DOHH2 (cell line): Measurements from ENCODE around the gene TMEM218.

Source experiments
- H3F3A ChIP-seq: fragments of 200-600 bp; sonication (generic), shearing (Covaris generic); 2 replicates; pipeline ENCODE4 v1.6.0; 2016; ENCODE audit warnings: antibody characterized with exemption, mild to moderate bottlenecking; ENCODE audit not compliant: control insufficient read depth, insufficient read depth
- H3K27ac ChIP-seq: fragments of 200-600 bp; sonication (generic); 2 replicates; pipeline ENCODE4 v1.5.1; 2014; ENCODE audit warnings: low read depth, mild to moderate bottlenecking, low read length, moderate library complexity
- H3K27me3 ChIP-seq: fragments of 200-600 bp; sonication (generic); 2 replicates; pipeline ENCODE4 v1.6.1; 2014; ENCODE audit warnings: mild to moderate bottlenecking, low read length, mixed read lengths; ENCODE audit not compliant: control insufficient read depth
- H3K36me3 ChIP-seq: fragments of 200-600 bp; sonication (generic); 2 replicates; pipeline ENCODE4 v1.6.1; 2014; ENCODE audit warnings: mild to moderate bottlenecking, low read length, moderate library complexity, mixed read lengths; ENCODE audit not compliant: control insufficient read depth
- H3K4me1 ChIP-seq: fragments of 200-600 bp; sonication (generic); 2 replicates; pipeline ENCODE4 v1.6.1; 2014; ENCODE audit warnings: mild to moderate bottlenecking, low read length, mixed read lengths; ENCODE audit not compliant: control insufficient read depth
- H3K4me2 ChIP-seq: fragments of 200-600 bp; sonication (generic); 2 replicates; pipeline ENCODE4 v1.6.0; 2014; ENCODE audit warnings: mild to moderate bottlenecking, low read length, moderate library complexity
- H3K4me3 ChIP-seq: fragments of 200-600 bp; sonication (generic); 2 replicates; pipeline ENCODE4 v1.5.1; 2014; ENCODE audit warnings: mild to moderate bottlenecking, low read length, mixed read lengths
- H3K79me2 ChIP-seq: fragments of 200-600 bp; sonication (generic); 2 replicates; pipeline ENCODE4 v1.6.1; 2014; ENCODE audit warnings: mild to moderate bottlenecking, low read length, mixed read lengths; ENCODE audit not compliant: control insufficient read depth
- H3K9me2 ChIP-seq: fragments of 200-600 bp; sonication (generic); replicated peaks from 2 replicates; pipeline ENCODE4 v1.6.1; 2014; ENCODE audit warnings: mild to moderate bottlenecking, low read length, mixed read lengths; ENCODE audit not compliant: control insufficient read depth
- H3K9me3 ChIP-seq: fragments of 200-600 bp; sonication (generic); 2 replicates; pipeline ENCODE4 v1.6.1; 2014; ENCODE audit warnings: antibody characterized with exemption, low read length, mixed read lengths; ENCODE audit not compliant: control insufficient read depth, insufficient read depth
- H4K20me1 ChIP-seq: fragments of 200-600 bp; sonication (generic); 2 replicates; pipeline ENCODE4 v1.6.0; 2014; ENCODE audit warnings: low read depth, mild to moderate bottlenecking, antibody characterized with exemption, low read length, moderate library complexity; ENCODE audit not compliant: control insufficient read depth, insufficient read depth
- EZH2phosphoT487 ChIP-seq: fragments of 200-600 bp; sonication (generic); IDR thresholded peaks from 2 replicates; pipeline ENCODE4 v1.6.1; 2017; ENCODE audit warnings: borderline replicate concordance, mild to moderate bottlenecking, antibody characterized with exemption, low read length, moderate library complexity, mixed read lengths
- TF ChIP-seq, protein P1 (sequence below): fragments of 200-600 bp; sonication (generic); IDR thresholded peaks from one replicate; pipeline ENCODE4 v1.5.1; 2014; ENCODE audit warnings: antibody characterized with exemption, mild to moderate bottlenecking, low read depth, low read length; ENCODE audit not compliant: poor library complexity, severe bottlenecking

Gene TMEM218

GRCh38 chr11:125141686-125142535, 30.5 kb upstream of the TMEM218 start:
- peaks cover 7% of the 10 kb centered on the region for H3K4me1 ChIP-seq
- H4K20me1 ChIP-seq: no peaks in the 10 kb centered on the region
- no peaks in the 10 kb centered on the region for H3K9me3 ChIP-seq
- H3K9me2 ChIP-seq: no peaks in the 10 kb centered on the region
- no peak overlapping the region for H3K4me2 ChIP-seq
- no peak overlapping the region for H3K4me3 ChIP-seq
- H3K79me2 ChIP-seq: no peaks in the 10 kb centered on the region
- H3K36me3 ChIP-seq: no peaks in the 10 kb centered on the region
- H3F3A ChIP-seq: no peaks in the 10 kb centered on the region
- H3K27me3 ChIP-seq: peaks cover 6% of the 10 kb centered on the region
- no peak overlapping the region for H3K27ac ChIP-seq
- TF ChIP-seq EZH2phosphoT487: no peak
- TF ChIP-seq, protein P1, sequence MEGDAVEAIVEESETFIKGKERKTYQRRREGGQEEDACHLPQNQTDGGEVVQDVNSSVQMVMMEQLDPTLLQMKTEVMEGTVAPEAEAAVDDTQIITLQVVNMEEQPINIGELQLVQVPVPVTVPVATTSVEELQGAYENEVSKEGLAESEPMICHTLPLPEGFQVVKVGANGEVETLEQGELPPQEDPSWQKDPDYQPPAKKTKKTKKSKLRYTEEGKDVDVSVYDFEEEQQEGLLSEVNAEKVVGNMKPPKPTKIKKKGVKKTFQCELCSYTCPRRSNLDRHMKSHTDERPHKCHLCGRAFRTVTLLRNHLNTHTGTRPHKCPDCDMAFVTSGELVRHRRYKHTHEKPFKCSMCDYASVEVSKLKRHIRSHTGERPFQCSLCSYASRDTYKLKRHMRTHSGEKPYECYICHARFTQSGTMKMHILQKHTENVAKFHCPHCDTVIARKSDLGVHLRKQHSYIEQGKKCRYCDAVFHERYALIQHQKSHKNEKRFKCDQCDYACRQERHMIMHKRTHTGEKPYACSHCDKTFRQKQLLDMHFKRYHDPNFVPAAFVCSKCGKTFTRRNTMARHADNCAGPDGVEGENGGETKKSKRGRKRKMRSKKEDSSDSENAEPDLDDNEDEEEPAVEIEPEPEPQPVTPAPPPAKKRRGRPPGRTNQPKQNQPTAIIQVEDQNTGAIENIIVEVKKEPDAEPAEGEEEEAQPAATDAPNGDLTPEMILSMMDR: peak; percentile 97

GRCh38 chr11:125141178-125141577, 29.8 kb upstream of the TMEM218 start:
- H3K27me3 ChIP-seq: peaks cover 8% of the 10 kb centered on the region
- no peak overlapping the region for H3K27ac ChIP-seq
- no peaks in the 10 kb centered on the region for H4K20me1 ChIP-seq
- no peak overlapping the region for H3K4me3 ChIP-seq
- H3K4me2 ChIP-seq: no peak overlapping the region
- no peaks in the 10 kb centered on the region for H3K79me2 ChIP-seq
- H3K9me2 ChIP-seq: no peaks in the 10 kb centered on the region
- H3F3A ChIP-seq: no peaks in the 10 kb centered on the region
- no peaks in the 10 kb centered on the region for H3K9me3 ChIP-seq
- H3K4me1 ChIP-seq: peaks cover 7% of the 10 kb centered on the region
- H3K36me3 ChIP-seq: no peaks in the 10 kb centered on the region
- TF ChIP-seq, protein P1: no peak
- TF ChIP-seq EZH2phosphoT487: no peak

- TF ChIP-seq, protein P1: no peak
- TF ChIP-seq EZH2phosphoT487: no peak
- Histone ChIP-seq H3K4me1 (peaks cover 7% of the 10 kb centered on the region), H4K20me1 (no peaks in the 10 kb centered on the region), H3K9me3 (no peaks in the 10 kb centered on the region), H3F3A (no peaks in the 10 kb centered on the region), H3K79me2 (no peaks in the 10 kb centered on the region), H3K4me3 (no peak overlapping the region), H3K27ac (no peak overlapping the region), H3K36me3 (no peaks in the 10 kb centered on the region), H3K27me3 (peaks cover 12% of the 10 kb centered on the region), H3K4me2 (no peak overlapping the region), H3K9me2 (no peaks in the 10 kb centered on the region)
These were observed 28.8 kb upstream of the TMEM218 start for GRCh38 chr11:125140233-125140632.
